NCI-H524 treated with DMSO at 0.1 percent for 48 hours (cell line): Measurements from ENCODE around the gene BCR.

Source experiments
- DNase-seq: peaks from one replicate; lab custom pipeline; 2025; lab: John Stamatoyannopoulos, UW

Gene BCR

GRCh38 chr22:23151827-23152226 is 28.5 kb upstream of the BCR start:
- DNase-seq: no peak

GRCh38 chr22:23152238-23153114 is 27.8 kb upstream of the BCR start:
- DNase-seq: no peak

GRCh38 chr22:23153994-23154393 is 26.3 kb upstream of the BCR start:
- no peak for DNase-seq

- DNase-seq: no peak
Measured at GRCh38 chr22:23154461-23154860, 25.8 kb upstream of the BCR start.

- no peak for DNase-seq
Measured at GRCh38 chr22:23155143-23155542, 25.2 kb upstream of the BCR start.

- DNase-seq: no peak
Measured at GRCh38 chr22:23155831-23156230, 24.5 kb upstream of the BCR start.

- DNase-seq: no peak
Measured at GRCh38 chr22:23156286-23156685, 24.0 kb upstream of the BCR start.

GRCh38 chr22:23157560-23158515 is 22.5 kb upstream of the BCR start:
- DNase-seq: no peak

- no peak for DNase-seq
Measured at GRCh38 chr22:23158516-23159290, 21.6 kb upstream of the BCR start.

GRCh38 chr22:23159291-23159630 is 21.0 kb upstream of the BCR start:
- DNase-seq: no peak

- no peak for DNase-seq
Measured at GRCh38 chr22:23161029-23161428, 19.3 kb upstream of the BCR start.

- DNase-seq: no peak
Measured at GRCh38 chr22:23161574-23161973, 18.7 kb upstream of the BCR start.

- DNase-seq: no peak
Measured at GRCh38 chr22:23163665-23164064, 16.6 kb upstream of the BCR start.

GRCh38 chr22:23164091-23164490 is 16.2 kb upstream of the BCR start:
- DNase-seq: no peak

- no peak for DNase-seq
Measured at GRCh38 chr22:23166042-23166831, 14.1 kb upstream of the BCR start.

- DNase-seq: no peak
Measured at GRCh38 chr22:23166841-23167616, 13.3 kb upstream of the BCR start.

GRCh38 chr22:23168391-23169042 is 11.8 kb upstream of the BCR start:
- DNase-seq: peak; percentile 78

GRCh38 chr22:23169043-23169406 is 11.3 kb upstream of the BCR start:
- DNase-seq: no peak

GRCh38 chr22:23175817-23176644 is 4.3 kb upstream of the BCR start:
- peak; percentile 98 for DNase-seq
